GM21381 (cell line): ENCODE data around the gene WFDC10B.
"Not testable (repeated sequence)": the region's sequence is repeated elsewhere in the genome, so short reads cannot be mapped to it uniquely, and the experiment has no call there.

Experiments used
- ATAC-seq: cut with Tn5 transposase; IDR thresholded peaks from one replicate; pipeline ENCODE4 v1.9.1; 2021; ENCODE audit warnings: mild to moderate bottlenecking, moderate library complexity; ENCODE audit not compliant: unreplicated experiment

WFDC10B gene

DNA sequence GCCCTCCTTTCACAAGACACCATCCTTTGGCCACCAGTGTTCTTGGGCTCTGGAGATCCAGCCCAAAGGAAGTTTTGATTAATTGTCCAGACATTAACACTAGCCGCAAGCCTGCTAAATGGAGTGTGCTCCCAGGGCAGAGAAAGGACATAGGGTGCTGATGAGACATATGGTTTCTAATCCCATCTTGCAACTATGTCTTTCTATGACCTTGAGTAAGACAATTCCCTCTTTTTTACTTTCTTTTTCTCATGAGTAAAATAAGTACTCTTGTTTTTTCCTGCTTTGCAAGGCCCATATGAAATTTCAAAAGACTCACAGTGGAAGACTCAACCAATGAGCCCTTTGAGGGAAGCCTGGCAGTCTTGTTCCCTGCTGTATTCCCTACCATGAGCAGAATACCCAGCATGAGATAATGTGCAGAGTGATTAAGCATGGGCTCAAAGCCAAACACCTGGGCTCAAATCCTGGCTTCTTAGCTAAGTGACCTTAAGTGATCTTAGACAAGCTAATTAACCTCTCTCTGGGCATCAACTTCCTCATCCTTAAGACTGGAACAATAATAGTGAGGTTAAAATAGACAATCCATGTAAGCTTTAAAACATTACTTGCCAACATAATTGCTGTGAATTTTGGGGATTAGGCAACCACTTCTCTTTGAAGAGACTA lies at the start of gene WFDC10B:
Gene WFDC10B (minus strand): TSS at position 51 of the 669 bp plus-strand sequence. CDS start 19,027 bp downstream, outside the sequence.
- no peak for ATAC-seq

DNA sequence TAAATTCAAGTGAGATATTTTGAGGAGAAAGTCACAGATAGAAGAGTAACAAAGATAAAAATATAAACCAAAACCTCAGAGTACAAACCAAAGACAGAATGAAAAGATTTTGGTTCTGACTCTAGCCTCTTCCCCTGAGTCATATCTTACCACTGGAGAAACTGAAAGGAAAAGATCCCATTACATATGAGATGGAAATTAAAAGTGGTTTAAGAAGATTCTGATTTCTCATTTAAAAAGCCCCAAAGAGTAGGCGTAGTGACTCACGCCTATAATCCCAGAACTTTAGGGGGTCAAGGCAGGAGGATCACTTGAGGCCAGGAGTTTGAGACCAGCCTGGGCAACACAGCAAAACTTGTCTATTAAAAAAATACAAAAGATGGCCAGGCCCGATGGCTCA lies 47.9 kb upstream of the WFDC10B start:
- no peak for ATAC-seq

DNA sequence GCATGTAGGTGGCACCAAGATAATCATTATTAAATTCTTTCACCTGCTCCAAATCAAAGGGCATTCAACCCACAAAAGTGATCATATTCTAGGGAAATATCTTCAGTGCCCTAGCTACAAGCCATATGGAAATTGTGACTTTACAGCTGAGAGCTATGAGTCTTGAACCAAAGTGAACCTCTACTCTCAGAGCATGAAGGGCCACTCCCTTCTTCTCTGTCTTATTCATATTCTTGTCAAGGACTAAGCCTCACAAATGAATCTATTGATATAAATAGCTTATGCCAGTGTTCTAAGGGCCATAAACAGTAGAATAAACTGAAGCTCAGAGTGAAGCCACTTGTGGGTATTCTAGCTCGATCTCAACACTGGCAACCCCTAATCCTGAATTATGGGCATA lies 46.9 kb upstream of the WFDC10B start:
- no peak for ATAC-seq

DNA sequence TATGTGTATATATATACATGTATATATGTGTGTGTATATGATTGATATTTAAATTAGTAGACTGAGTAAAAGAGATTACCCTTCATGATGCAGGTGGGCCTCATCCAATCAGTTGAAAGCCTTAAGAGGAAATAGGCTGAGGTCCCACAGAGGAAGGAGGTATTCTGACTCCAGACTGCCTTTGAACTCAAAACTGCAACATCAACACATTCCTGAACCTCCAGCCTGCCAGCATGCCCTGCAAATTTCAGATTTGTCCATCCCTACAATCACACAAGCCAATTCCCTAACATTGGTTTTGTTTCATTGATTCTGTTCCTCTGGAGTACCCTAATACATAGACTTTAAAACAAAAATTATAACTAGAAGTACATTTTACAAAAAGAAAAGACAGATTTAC lies 40.2 kb upstream of the WFDC10B start:
- ATAC-seq = no peak

DNA sequence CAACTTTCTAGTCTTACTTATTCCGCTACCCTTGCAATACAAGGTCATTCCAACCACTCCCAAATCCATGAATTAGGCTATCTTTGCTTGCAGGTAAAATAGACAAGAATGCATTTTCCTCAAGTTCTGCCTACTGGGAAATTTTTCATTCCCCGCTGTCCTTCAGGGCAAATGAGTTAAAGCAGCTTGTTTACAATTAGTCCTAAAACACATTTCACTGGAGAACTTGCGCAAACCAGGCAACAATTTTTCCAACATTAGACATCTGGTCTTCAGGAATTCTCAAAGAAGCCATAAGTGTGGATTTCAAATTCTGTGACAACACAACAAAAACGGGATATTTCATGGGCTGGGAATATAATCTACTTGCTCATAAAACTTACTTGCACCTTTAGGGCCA lies 37.8 kb upstream of the WFDC10B start:
- no peak for ATAC-seq

DNA sequence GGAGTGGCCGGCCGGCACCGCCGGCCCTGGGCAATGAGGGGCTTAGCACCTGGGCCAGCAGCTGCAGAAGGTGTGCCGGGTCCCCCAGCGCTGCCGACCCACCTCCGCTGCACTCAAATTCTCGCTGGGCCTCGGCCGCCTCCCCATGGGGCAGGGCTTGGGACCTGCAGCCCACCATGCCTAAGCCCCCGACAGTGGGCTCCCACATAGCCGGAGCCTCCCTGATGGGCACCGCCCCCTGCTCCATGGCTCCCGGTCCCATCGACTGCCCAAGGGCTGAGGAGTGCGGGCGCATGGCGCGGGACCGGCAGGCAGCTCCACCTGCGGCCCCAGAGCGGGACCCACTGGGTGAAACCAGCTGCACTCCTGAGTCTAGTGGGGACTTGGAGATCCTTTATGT lies 31.2 kb upstream of the WFDC10B start:
- ATAC-seq = no peak

DNA sequence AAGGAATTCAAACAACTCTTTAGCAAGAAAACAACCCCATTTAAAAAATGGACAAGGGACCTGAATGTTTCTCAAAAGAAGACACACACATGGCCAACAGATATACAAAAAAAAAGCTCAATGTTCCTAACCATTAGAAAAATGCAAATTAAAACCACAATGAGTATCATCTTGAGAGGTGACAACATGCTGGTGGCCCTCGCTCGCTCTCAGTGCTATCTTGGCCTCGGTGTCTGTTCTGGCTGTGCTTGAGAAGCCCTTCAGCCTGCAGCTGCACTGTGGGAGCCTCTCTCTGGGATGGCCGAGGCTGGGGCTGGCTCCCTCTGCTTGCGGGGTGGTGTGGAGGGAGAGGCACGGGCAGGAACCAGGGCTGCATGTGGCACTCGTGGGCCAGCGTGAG lies 30.7 kb upstream of the WFDC10B start:
- ATAC-seq = no peak

DNA sequence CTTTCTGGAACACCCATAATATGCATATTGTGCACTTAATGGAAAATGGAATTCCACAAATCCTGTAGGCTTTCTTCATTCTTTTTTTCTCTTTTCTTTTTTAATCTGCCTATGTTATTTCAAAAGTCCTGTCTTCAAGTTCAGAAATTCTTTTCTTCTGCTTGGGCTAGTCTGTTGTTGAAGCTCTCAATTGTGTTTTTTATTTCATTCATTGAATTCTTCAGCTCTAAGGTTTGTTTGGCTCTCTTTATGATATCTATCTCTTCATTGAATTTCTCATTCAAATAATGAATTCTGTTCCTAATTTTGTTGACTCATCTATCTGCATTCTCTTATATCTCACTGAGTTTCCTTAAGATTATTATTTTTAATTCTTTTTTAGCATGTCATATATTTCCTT lies 27.4 kb upstream of the WFDC10B start:
- no peak for ATAC-seq

DNA sequence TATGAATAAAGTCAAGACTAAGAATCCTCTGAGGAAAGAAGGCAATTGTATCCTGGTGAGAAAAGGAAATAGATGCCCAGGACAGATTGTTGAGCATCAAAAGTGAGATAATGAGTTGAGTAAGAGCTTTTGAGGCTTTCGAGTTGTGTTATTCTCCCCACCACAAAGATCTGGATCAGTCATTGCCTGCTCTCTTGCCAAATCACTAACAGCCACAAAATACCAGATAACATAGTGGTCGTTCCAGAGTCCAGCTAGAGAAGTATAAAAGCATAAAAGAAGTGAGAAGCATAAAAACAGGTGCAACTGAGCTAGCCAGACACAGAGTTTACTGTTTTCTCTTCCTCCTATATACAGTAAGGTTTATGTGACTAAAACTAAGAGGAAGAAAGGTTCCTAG lies 22.2 kb upstream of the WFDC10B start:
- ATAC-seq = no peak

DNA sequence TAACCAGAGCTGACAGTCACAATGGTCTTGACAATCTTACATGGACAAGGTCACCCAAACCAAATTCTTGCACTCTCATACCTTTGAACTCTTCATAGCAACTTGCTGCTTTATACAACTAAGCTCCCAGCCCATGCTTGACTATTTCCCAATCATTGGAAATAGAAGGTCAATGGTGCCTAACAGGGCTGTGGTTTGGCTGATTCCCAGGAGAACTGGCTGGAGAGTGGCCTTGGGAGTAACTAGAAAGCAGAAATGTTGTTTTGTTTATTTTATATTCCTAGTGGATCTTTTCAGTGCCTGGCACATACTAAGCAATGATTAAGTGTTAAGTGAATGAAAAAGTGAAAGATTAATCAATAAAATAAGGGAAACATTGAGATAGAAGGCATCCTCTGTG lies 20.3 kb upstream of the WFDC10B start:
- no peak for ATAC-seq

DNA sequence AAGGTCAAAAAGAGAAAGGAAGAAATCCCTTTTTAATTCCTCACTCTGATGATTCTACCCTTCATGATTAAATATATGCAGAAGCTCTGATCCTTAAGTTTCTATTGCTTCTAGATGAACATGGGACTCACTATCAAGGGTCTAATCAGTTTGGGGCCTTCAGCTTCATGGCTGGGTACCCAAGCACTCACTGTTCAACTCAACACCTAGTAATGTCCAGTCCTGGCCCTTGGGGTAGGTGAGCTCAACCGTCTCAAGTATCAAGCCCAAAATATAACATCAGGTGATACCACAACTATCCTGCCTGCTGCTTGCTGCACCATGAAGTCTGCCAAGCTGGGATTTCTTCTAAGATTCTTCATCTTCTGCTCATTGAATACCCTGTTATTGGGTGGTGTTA lies 17.2 kb upstream of the WFDC10B start, which contains the start of gene SPINT4:
Gene SPINT4 (plus strand): TSS at position 301 of the 400 bp plus-strand sequence. CDS start 21 bp downstream, at position 322.
- no peak for ATAC-seq

DNA sequence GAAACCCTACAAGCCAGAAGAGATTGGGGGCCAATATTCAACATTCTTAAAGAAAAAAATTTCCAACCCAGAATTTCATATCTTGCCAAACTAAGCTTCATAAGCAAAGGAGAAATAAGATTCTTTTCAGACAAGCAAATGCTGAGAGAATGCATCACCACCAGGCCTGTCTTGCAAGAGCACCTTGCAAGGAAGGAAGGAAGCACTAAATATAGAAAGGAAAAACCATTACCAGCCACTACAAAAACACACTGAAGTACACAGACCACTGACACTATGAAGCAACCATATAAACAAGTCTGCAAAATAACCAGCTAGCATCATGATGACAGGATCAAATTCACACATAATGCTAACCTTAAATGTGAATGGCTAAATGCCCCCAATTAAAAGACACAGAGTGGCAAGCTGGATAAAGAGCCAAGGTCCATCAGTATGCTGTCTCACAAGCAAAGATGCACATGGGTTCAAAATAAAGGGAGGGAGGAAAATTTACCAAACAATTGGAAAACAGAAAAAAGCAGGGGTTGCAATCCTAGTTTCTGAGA lies 11.4 kb upstream of the WFDC10B start:
- ATAC-seq = not testable (repeated sequence)

DNA sequence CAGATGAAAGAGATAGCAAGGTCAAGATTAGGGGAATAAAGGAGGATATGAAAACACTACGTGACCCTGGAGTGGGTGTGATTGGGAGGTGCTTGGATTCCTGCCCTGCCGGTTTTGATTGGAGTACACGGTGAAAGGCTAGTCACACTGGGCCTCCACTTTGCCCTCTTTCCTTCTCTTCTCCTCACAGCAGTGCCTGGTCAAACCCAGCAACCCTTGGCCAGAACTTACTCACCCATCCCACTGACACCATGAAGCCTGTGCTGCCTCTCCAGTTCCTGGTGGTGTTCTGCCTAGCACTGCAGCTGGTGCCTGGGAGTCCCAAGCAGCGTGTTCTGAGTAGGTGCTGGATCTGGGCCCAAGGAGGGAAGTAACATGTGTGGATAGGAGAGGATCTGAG lies 2.9 kb downstream of the WFDC10B start, which contains the start of gene WFDC13:
Gene WFDC13 (plus strand): TSS at position 166 of the 400 bp plus-strand sequence. CDS start 86 bp downstream, at position 252.
- ATAC-seq = no peak

DNA sequence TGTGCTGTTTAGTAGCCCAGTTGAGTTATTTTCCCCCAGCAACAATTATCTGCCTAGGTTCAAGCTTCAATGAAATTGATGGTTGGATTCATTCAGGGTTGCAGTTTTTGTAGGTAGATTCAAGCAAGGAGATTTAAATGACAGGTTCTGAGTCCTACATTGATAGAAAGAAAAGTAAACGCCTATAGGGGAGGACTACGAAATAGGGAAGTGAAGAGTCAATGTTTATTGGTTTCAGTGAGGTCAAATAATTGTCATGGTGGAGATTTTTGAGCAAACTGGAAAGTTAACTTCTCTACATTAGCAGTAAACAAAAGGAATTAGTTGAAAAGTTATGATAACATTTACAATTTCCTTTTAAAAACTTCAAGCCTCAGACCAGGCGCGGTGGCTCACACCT lies 3.7 kb downstream of the WFDC10B start:
- no peak for ATAC-seq

DNA sequence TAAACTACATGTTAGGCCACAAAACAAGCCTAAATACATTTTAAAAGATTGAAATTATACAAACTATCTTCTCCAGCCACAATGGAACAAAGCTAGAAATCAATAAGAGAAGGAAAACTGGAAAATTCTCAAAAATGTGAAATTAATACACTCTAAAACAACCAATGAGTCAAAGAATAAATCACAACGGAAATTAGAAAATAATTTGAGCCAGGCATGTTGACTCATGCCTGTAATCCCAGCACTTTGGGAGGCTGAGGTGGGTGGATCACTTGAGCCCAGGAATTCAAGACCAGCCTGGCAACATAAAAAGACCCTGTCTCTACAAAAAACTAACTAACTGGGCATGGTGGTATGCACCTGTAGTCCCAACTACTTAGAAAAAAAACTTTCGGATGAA lies 9.3 kb downstream of the WFDC10B start:
- no peak for ATAC-seq

DNA sequence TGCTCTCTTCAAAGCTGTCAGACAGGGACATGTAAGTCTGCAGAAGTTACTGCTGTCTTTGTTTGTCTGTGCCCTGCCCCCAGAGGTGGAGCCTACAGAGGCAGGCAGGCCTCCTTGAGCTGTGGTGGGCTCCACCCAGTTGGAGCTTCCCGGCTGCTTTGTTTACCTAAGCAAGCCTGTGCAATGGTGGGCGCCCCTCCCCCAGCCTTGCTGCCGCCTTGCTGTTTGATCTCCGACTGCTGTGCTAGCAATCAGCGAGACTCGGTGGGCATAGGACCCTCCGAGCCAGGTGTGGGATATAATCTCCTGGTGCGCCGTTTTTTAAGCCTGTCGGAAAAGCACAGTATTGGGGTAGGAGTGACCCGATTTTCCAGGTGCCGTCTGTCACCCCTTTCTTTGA lies 11.5 kb downstream of the WFDC10B start:
- ATAC-seq = not testable (repeated sequence)

DNA sequence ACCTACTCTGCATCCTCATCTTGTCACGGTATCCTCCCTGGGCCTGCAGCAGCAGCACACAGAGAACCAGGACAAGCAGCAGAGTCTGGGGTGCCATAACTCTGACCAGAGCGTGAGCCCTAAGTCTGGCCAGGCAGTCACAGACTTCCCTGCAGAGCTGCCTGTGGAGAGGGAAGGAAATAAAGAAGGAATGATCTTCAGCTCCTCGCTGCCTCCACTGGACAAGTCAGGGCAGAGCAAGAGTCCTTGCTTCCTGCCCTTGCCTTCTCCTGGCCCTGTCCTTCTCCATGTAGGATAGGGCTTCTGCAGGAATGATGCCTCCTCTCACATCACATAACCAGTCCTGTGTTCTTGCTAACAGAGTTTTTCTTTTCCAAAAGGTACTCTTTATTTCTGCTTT lies 18.9 kb downstream of the WFDC10B start:
- ATAC-seq = no peak

DNA sequence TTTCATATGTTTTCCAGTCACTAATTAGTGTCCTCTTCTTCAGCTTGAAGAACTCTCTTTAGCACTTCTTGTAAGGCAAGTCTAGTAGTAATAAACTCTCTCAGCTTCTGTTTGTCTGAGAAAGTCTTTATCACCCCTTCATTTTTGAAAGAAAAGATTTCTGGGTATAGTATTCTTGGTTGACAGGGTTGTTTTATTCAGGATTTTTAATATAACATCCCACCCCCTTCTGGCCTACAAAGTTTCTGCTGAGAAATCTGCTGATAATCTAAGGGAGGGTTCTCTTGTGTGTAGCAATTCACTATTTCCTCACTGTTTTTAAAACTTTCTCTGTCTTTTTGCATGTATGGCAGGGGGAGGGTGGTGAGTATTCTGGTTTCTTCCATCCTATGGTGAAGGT lies 25.2 kb downstream of the WFDC10B start:
- ATAC-seq = no peak

DNA sequence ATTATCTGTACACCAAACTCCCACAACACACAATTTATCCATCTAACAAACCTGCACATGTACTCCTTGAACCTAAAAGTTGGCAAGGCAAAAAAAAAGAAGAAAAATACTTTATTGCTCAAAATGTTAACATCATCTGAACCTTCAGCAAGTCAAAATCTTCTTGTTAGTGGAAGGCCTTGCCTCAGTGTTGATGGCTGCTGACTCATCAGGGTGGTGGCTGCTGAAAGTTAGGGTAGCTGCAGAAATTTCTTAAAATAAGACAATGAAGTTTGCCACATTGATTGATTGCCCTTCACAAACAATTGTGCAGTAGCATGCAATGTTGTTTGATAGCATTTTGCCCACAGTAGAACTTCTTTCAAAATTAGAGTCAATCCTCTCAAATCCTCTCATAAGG lies 32.1 kb downstream of the WFDC10B start:
- ATAC-seq = no peak

DNA sequence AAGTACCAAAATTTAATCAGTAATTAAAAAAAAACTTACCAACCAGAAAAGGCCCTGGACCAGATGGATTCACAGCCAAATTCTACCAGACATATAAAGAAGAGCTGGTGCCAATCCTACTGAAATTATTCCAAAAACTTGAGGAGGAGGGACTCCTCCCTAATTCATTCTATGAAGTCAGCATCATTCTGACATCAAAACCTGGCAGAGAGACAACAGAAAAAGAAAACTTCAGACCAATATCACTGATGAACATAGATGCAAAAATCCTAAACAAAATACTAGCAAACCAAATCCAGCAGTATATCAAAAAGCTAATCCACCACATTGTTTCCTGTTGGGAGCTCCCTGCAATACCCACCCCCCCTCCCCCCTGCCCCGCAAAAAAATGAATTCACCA lies 34.7 kb downstream of the WFDC10B start, which contains the start of gene WFDC11:
Gene WFDC11 (minus strand): TSS at position 101 of the 400 bp plus-strand sequence. CDS start 19,639 bp downstream, outside the sequence.
- ATAC-seq = no peak

DNA sequence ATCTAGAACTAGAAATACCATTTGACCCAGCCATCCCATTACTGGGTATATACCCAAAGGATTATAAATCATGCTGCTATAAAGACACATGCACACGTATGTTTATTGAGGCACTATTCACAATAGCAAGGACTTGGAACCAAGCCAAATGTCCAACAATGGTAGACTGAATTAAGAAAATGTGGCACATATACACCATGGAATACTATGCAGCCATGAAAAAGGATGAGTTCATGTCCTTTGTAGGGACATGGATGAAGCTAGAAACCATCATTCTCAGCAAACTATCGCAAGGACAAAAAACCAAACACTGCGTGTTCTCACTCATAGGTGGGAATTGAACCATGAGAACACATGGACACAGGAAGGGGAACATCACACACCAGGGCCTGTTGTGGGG lies 47.8 kb downstream of the WFDC10B start:
- ATAC-seq = not testable (repeated sequence)

DNA sequence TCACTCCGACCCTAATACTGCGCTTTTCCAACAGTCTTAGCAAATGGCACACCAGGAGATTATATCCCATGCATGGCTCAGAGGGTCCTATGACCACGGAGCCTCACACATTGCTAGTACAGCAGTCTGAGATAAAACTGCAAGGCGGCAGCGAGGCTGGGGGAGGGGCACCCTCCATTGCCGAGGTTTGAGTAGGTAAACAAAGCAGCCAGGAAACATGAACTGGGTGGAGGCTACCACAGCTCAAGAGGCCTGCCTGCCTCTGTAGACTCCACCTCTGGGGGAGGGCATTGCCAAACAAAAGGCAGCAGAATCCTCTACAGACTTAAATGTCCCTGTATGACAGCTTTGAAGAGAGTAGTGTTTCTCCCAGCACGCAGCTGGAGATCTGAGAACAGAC lies 53.1 kb downstream of the WFDC10B start:
- ATAC-seq = not testable (repeated sequence)
